Neuron (in vitro differentiated cells): ENCODE results near the gene PQBP1.

Experiments used
- H2AFZ ChIP-seq: one replicate; pipeline ENCODE4 v1.6.1; 2013; ENCODE audit warnings: low read depth, mild to moderate bottlenecking, inconsistent platforms, low read length, moderate library complexity
- H3K27me3 ChIP-seq: one replicate; pipeline ENCODE4 v1.6.1; 2013; ENCODE audit warnings: low read length; ENCODE audit not compliant: insufficient read depth
- H3K36me3 ChIP-seq: one replicate; pipeline ENCODE4 v1.6.1; 2013; ENCODE audit warnings: low read length; ENCODE audit not compliant: insufficient read depth
- H3K4me1 ChIP-seq: one replicate; pipeline ENCODE4 v1.6.1; 2013; ENCODE audit warnings: low read length; ENCODE audit not compliant: insufficient read depth
- H3K4me3 ChIP-seq: 2 replicates; pipeline ENCODE4 v1.5.1; 2013; ENCODE audit warnings: mild to moderate bottlenecking, low read length, moderate library complexity
- H3K9me3 ChIP-seq: one replicate; pipeline ENCODE4 v1.6.1; 2013; ENCODE audit warnings: low read length

Gene PQBP1

GRCh38 chrX:48891402-48892288 is 6.1 kb upstream of the PQBP1 start:
- H3K27me3 ChIP-seq, result no peaks in the 10 kb centered on the region
- H2AFZ ChIP-seq, result no peak overlapping the region
- peaks cover 12% of the 10 kb centered on the region for H3K36me3 ChIP-seq
- no peaks in the 10 kb centered on the region for H3K9me3 ChIP-seq
- H3K4me1 ChIP-seq, result peaks cover 4% of the 10 kb centered on the region
- H3K4me3 ChIP-seq, result no peak overlapping the region

GRCh38 chrX:48892896-48893295 is 4.8 kb upstream of the PQBP1 start:
- peaks cover 5% of the 10 kb centered on the region for H3K4me1 ChIP-seq
- H3K36me3 ChIP-seq, result peaks cover 12% of the 10 kb centered on the region
- no peak overlapping the region for H2AFZ ChIP-seq
- H3K27me3 ChIP-seq, result no peaks in the 10 kb centered on the region
- H3K9me3 ChIP-seq, result no peaks in the 10 kb centered on the region
- H3K4me3 ChIP-seq, result no peak overlapping the region

GRCh38 chrX:48893556-48894348 is 4.0 kb upstream of the PQBP1 start:
- Histone ChIP-seq H3K36me3 (peaks cover 12% of the 10 kb centered on the region), H3K9me3 (no peaks in the 10 kb centered on the region), H3K4me1 (peaks cover 5% of the 10 kb centered on the region), H2AFZ (no peak overlapping the region), H3K4me3 (no peak overlapping the region), H3K27me3 (no peaks in the 10 kb centered on the region)

- Histone ChIP-seq H3K27me3 (no peaks in the 10 kb centered on the region), H3K4me1 (peaks cover 5% of the 10 kb centered on the region), H3K9me3 (no peaks in the 10 kb centered on the region), H2AFZ (no peak overlapping the region), H3K4me3 (no peak overlapping the region), H3K36me3 (peaks cover 12% of the 10 kb centered on the region)
Observed at GRCh38 chrX:48894891-48895290, 2.8 kb upstream of the PQBP1 start.

GRCh38 chrX:48896611-48897011 is 1.1 kb upstream of the PQBP1 start:
- Histone ChIP-seq H3K27me3 (no peaks in the 10 kb centered on the region), H3K4me3 (peak overlapping the region; percentile 61), H3K4me1 (peaks cover 5% of the 10 kb centered on the region), H3K36me3 (peaks cover 19% of the 10 kb centered on the region), H2AFZ (no peak overlapping the region), H3K9me3 (no peaks in the 10 kb centered on the region)

GRCh38 chrX:48897157-48897624 is 539 bp upstream of the PQBP1 start:
- H3K27me3 ChIP-seq, result no peaks in the 10 kb centered on the region
- H2AFZ ChIP-seq, result no peak overlapping the region
- peaks cover 5% of the 10 kb centered on the region for H3K4me1 ChIP-seq
- peak overlapping the region; percentile 61 for H3K4me3 ChIP-seq
- H3K9me3 ChIP-seq, result no peaks in the 10 kb centered on the region
- peaks cover 21% of the 10 kb centered on the region for H3K36me3 ChIP-seq

GRCh38 chrX:48899078-48899410 is 1.3 kb downstream of the PQBP1 start:
- Histone ChIP-seq H3K4me1 (peaks cover 5% of the 10 kb centered on the region), H3K27me3 (no peaks in the 10 kb centered on the region), H3K9me3 (no peaks in the 10 kb centered on the region), H3K4me3 (no peak overlapping the region), H2AFZ (no peak overlapping the region), H3K36me3 (peaks cover 22% of the 10 kb centered on the region)

- Histone ChIP-seq H3K4me1 (peaks cover 5% of the 10 kb centered on the region), H2AFZ (no peak overlapping the region), H3K36me3 (peaks cover 17% of the 10 kb centered on the region), H3K9me3 (no peaks in the 10 kb centered on the region), H3K4me3 (no peak overlapping the region), H3K27me3 (no peaks in the 10 kb centered on the region)
Observed at GRCh38 chrX:48901069-48901468, 3.3 kb downstream of the PQBP1 start.

GRCh38 chrX:48902135-48902534 is 4.4 kb downstream of the PQBP1 start:
- Histone ChIP-seq H3K4me1 (no peaks in the 10 kb centered on the region), H3K27me3 (no peaks in the 10 kb centered on the region), H3K9me3 (no peaks in the 10 kb centered on the region), H3K36me3 (peaks cover 20% of the 10 kb centered on the region), H2AFZ (no peak overlapping the region), H3K4me3 (no peak overlapping the region)

GRCh38 chrX:48902776-48903175 is 5.0 kb downstream of the PQBP1 start:
- Histone ChIP-seq H3K4me3 (no peak overlapping the region), H2AFZ (no peak overlapping the region), H3K4me1 (no peaks in the 10 kb centered on the region), H3K36me3 (peaks cover 20% of the 10 kb centered on the region), H3K9me3 (no peaks in the 10 kb centered on the region), H3K27me3 (no peaks in the 10 kb centered on the region)

GRCh38 chrX:48903290-48903689 is 5.6 kb downstream of the PQBP1 start:
- no peak overlapping the region for H3K4me3 ChIP-seq
- no peaks in the 10 kb centered on the region for H3K27me3 ChIP-seq
- no peaks in the 10 kb centered on the region for H3K4me1 ChIP-seq
- H3K36me3 ChIP-seq, result peaks cover 20% of the 10 kb centered on the region
- H2AFZ ChIP-seq, result no peak overlapping the region
- no peaks in the 10 kb centered on the region for H3K9me3 ChIP-seq

- no peak overlapping the region for H2AFZ ChIP-seq
- no peaks in the 10 kb centered on the region for H3K27me3 ChIP-seq
- H3K9me3 ChIP-seq, result no peaks in the 10 kb centered on the region
- H3K36me3 ChIP-seq, result peaks cover 20% of the 10 kb centered on the region
- H3K4me1 ChIP-seq, result no peaks in the 10 kb centered on the region
- H3K4me3 ChIP-seq, result no peak overlapping the region
Observed at GRCh38 chrX:48904180-48904579, 6.5 kb downstream of the PQBP1 start.

- Histone ChIP-seq H3K4me1 (no peaks in the 10 kb centered on the region), H2AFZ (no peak overlapping the region), H3K27me3 (no peaks in the 10 kb centered on the region), H3K9me3 (no peaks in the 10 kb centered on the region), H3K36me3 (peaks cover 20% of the 10 kb centered on the region), H3K4me3 (no peak overlapping the region)
Observed at GRCh38 chrX:48904626-48905025, 6.9 kb downstream of the PQBP1 start.
